HCT116 (cell line): Measurements from ENCODE around the gene SLBP. TPM values are rescaled to one million over a fixed set of nuclear protein-coding genes. Genes with fewer than 3 reads are reported as not detected.

ENCODE experiments used
- ATAC-seq: fragments of 200-7000 bp; cut with Tn5 transposase; 2 replicates; pipeline ENCODE4 v1.9.1; 2020; ENCODE audit warnings: mild to moderate bottlenecking, moderate library complexity
- BruUV-seq: library from RNA; stranded (reverse); fragments of 400-500 nt; replicated peaks from 2 replicates; lab custom pipeline; 2021; lab: Mats Ljungman, UMichigan
- CTCF ChIA-PET: fragments of 300-600 bp; sonication (Branson Sonifier 250); formaldehyde crosslinking; loops from one replicate; lab custom pipeline; 2021; ENCODE audit warnings: antibody characterized with exemption; lab: Charles Lee
- POLR2A ChIA-PET: fragments of 300-600, 350-600 bp; sonication (Branson Sonifier 250); formaldehyde crosslinking; loops from one replicate; lab custom pipeline; 2021; ENCODE audit warnings: antibody characterized with exemption; lab: Charles Lee
- RAD21 ChIA-PET, 2 experiments: fragments of 300-600 bp; sonication (Branson Sonifier 250); formaldehyde crosslinking; loops; one replicate each; lab custom pipeline; 2023; ENCODE audit warnings: low total read pairs in 2 of 2; ENCODE audit not compliant: uncharacterized antibody in 2 of 2, unreplicated experiment in 2 of 2, low non-redundant PET in 1 of 2; lab: Charles Lee
- DNase-seq: peaks from one replicate; pipeline ENCODE4 v3.0.0-alpha.2; 2010; ENCODE audit warnings: low read depth, low spot score
- H2AFZ ChIP-seq: fragments of 200-600 bp; shearing (Covaris generic), sonication (generic); 2 replicates; pipeline ENCODE4 v1.6.1; 2017; ENCODE audit warnings: low read depth, mixed run types, mixed read lengths, antibody characterized with exemption, low read length; ENCODE audit not compliant: poor library complexity, severe bottlenecking
- H3K27ac ChIP-seq: 2 replicates; pipeline ENCODE4 v1.5.1; 2012; ENCODE audit warnings: low read depth, low read length
- H3K27me3 ChIP-seq: fragments of 200-600 bp; sonication (generic); 2 replicates; pipeline ENCODE4 v1.6.1; 2016; ENCODE audit warnings: mixed run types, low read length, mixed read lengths; ENCODE audit not compliant: insufficient read depth
- H3K36me3 ChIP-seq, 2 experiments: fragments of 200-500 bp in 1 of 2; fragments of 200-600 bp in 1 of 2; sonication (Bioruptor generic) in 1 of 2; sonication (generic) in 1 of 2; 2 replicates each; pipeline versions ENCODE4 v1.5.1 to v1.6.1; 2014 to 2016; ENCODE audit warnings: low read length in 2 of 2, inconsistent platforms in 1 of 2, mixed read lengths in 1 of 2, mixed run types in 1 of 2; ENCODE audit not compliant: insufficient read depth in 2 of 2, control insufficient read depth in 1 of 2
- H3K4me1 ChIP-seq, 2 experiments: fragments of 200-600 bp in 1 of 2; sonication (generic) in 1 of 2; 2 replicates each; pipeline versions ENCODE4 v1.5.1 to v1.6.1; 2012 to 2017; ENCODE audit warnings: low read length in 2 of 2, inconsistent platforms in 1 of 2, mild to moderate bottlenecking in 1 of 2, mixed read lengths in 1 of 2, mixed run types in 1 of 2, moderate library complexity in 1 of 2; ENCODE audit not compliant: insufficient read depth in 2 of 2, control insufficient read depth in 1 of 2
- H3K4me2 ChIP-seq: fragments of 200-600 bp; sonication (generic); 2 replicates; pipeline ENCODE4 v1.6.1; 2017; ENCODE audit warnings: mixed run types, low read length, mixed read lengths
- H3K4me3 ChIP-seq, 2 experiments: fragments of 200-600 bp in 1 of 2; sonication (generic) in 1 of 2; replicated peaks in 1 of 2; 2 replicates each; pipeline ENCODE4 v1.5.1; 2011 to 2016; ENCODE audit warnings: low read length in 2 of 2, control low read depth in 1 of 2, low read depth in 1 of 2, mild to moderate bottlenecking in 1 of 2, mixed read lengths in 1 of 2, mixed run types in 1 of 2
- H3K79me2 ChIP-seq: fragments of 200-600 bp; sonication (generic); 2 replicates; pipeline ENCODE4 v1.6.1; 2017; ENCODE audit warnings: mild to moderate bottlenecking, mixed run types, low read length, moderate library complexity, mixed read lengths; ENCODE audit not compliant: insufficient read depth
- H3K9ac ChIP-seq: fragments of 200-600 bp; sonication (generic); 2 replicates; pipeline ENCODE4 v1.6.1; 2016; ENCODE audit warnings: low read length, mixed read lengths
- H3K9me2 ChIP-seq: fragments of 200-600 bp; sonication (generic), shearing (Covaris generic); 2 replicates; pipeline ENCODE4 v1.6.1; 2017; ENCODE audit warnings: mixed run types, mild to moderate bottlenecking, moderate library complexity; ENCODE audit not compliant: insufficient read depth
- H3K9me3 ChIP-seq, 2 experiments: fragments of 200-500 bp in 1 of 2; fragments of 200-600 bp in 1 of 2; sonication (Bioruptor generic) in 1 of 2; sonication (generic) in 1 of 2; 2 replicates each; pipeline ENCODE4 v1.6.1; 2014 to 2017; ENCODE audit warnings: low read length in 2 of 2, mixed read lengths in 2 of 2, inconsistent platforms in 1 of 2, low read depth in 1 of 2, mild to moderate bottlenecking in 1 of 2, mixed run types in 1 of 2, moderate library complexity in 1 of 2; ENCODE audit not compliant: control insufficient read depth in 1 of 2, insufficient read depth in 1 of 2
- H4K20me1 ChIP-seq: fragments of 200-600 bp; sonication (generic), shearing (Covaris generic); 2 replicates; pipeline ENCODE4 v1.6.1; 2017; ENCODE audit warnings: mixed run types, mild to moderate bottlenecking, moderate library complexity; ENCODE audit not compliant: insufficient read depth
- JUND ChIP-seq: IDR thresholded peaks from 2 replicates; pipeline ENCODE4 v1.6.1; 2012
- POLR2AphosphoS5 ChIP-seq: IDR thresholded peaks from 2 replicates; pipeline ENCODE4 v1.6.1; 2011; ENCODE audit warnings: mild to moderate bottlenecking, low read depth, low read length, moderate library complexity
- YY1 ChIP-seq: IDR thresholded peaks from 2 replicates; pipeline ENCODE4 v1.6.1; 2011; ENCODE audit warnings: low read length, low read depth, moderate library complexity, mild to moderate bottlenecking; ENCODE audit not compliant: insufficient replicate concordance; ENCODE audit errors: extremely low read depth
- intact Hi-C: fragments of 100-400 bp; cut with micrococcal nuclease; formaldehyde crosslinking; loops from 2 replicates; pipeline ENCODE4 v1.10.0; 2022
- total RNA-seq: library from RNA; stranded (reverse); gene quantifications from one replicate; pipeline ENCODE4 v1.2.1, GENCODE V29; 2021; ENCODE audit not compliant: unreplicated experiment
- TF ChIP-seq, protein P1 (sequence below): IDR thresholded peaks from 2 replicates; pipeline ENCODE4 v1.6.1; 2012; ENCODE audit warnings: low read depth
- TF ChIP-seq, protein P2 (sequence below): IDR thresholded peaks from 2 replicates; pipeline ENCODE4 v1.6.1; 2011; ENCODE audit warnings: mild to moderate bottlenecking, low read length, moderate library complexity; ENCODE audit not compliant: insufficient replicate concordance; ENCODE audit errors: extremely low read depth

SLBP gene
- total RNA-seq, 1 experiment from 2014 or later = 101 TPM

DNA sequence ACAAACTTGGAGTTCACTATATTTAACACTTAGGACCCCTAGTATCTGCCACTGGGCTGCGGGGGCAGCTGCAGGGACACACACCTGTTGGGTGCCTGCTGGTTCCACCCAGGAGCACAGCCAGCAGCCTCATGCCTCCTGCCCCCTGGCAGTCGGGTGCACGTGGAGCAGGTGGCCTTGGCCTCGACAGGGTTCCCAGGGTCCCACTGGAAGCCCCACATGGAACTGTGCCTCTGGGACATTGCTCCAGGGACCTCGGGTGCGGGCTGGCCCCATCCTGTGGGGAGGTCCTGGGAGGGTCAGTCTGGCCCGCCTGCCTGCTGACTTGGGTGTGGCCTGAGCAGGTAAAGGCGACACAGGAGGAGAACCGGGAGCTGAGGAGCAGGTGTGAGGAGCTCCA lies 27.2 kb upstream of the SLBP start:
- CTCF ChIA-PET = no interaction called here
- Histone ChIP-seq H3K27ac (no peak overlapping the region), H3K4me1 (no peaks in the 10 kb centered on the region), H3K9me2 (no peaks in the 10 kb centered on the region), H2AFZ (no peak overlapping the region)
- intact Hi-C loops = no loop called here
- no TSS peak for BruUV-seq
- TF ChIP-seq, protein P1, sequence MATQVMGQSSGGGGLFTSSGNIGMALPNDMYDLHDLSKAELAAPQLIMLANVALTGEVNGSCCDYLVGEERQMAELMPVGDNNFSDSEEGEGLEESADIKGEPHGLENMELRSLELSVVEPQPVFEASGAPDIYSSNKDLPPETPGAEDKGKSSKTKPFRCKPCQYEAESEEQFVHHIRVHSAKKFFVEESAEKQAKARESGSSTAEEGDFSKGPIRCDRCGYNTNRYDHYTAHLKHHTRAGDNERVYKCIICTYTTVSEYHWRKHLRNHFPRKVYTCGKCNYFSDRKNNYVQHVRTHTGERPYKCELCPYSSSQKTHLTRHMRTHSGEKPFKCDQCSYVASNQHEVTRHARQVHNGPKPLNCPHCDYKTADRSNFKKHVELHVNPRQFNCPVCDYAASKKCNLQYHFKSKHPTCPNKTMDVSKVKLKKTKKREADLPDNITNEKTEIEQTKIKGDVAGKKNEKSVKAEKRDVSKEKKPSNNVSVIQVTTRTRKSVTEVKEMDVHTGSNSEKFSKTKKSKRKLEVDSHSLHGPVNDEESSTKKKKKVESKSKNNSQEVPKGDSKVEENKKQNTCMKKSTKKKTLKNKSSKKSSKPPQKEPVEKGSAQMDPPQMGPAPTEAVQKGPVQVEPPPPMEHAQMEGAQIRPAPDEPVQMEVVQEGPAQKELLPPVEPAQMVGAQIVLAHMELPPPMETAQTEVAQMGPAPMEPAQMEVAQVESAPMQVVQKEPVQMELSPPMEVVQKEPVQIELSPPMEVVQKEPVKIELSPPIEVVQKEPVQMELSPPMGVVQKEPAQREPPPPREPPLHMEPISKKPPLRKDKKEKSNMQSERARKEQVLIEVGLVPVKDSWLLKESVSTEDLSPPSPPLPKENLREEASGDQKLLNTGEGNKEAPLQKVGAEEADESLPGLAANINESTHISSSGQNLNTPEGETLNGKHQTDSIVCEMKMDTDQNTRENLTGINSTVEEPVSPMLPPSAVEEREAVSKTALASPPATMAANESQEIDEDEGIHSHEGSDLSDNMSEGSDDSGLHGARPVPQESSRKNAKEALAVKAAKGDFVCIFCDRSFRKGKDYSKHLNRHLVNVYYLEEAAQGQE = no peak
- TF ChIP-seq, protein P2, sequence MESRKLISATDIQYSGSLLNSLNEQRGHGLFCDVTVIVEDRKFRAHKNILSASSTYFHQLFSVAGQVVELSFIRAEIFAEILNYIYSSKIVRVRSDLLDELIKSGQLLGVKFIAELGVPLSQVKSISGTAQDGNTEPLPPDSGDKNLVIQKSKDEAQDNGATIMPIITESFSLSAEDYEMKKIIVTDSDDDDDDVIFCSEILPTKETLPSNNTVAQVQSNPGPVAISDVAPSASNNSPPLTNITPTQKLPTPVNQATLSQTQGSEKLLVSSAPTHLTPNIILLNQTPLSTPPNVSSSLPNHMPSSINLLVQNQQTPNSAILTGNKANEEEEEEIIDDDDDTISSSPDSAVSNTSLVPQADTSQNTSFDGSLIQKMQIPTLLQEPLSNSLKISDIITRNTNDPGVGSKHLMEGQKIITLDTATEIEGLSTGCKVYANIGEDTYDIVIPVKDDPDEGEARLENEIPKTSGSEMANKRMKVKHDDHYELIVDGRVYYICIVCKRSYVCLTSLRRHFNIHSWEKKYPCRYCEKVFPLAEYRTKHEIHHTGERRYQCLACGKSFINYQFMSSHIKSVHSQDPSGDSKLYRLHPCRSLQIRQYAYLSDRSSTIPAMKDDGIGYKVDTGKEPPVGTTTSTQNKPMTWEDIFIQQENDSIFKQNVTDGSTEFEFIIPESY = no peak
- TF ChIP-seq YY1 = no peak
- no peak; the same call in 1 of the 2 replicates for TF ChIP-seq POLR2AphosphoS5
- no peak for TF ChIP-seq JUND
- TF ChIP-seq, all 23 proteins: peak for 0
- Histone ChIP-seq H3K9ac (no peak overlapping the region), H3K4me3 (no peak overlapping the region), H3K9me3 (peaks cover 18 to 20% of the 10 kb centered on the region in 2 experiments; a peak in 2 of 4 replicates), H4K20me1 (no peaks in the 10 kb centered on the region), H3K4me2 (no peak overlapping the region), H3K27me3 (no peaks in the 10 kb centered on the region), H3K79me2 (peaks cover 9% of the 10 kb centered on the region; the same call in 1 of the 2 replicates), H3K36me3 (peaks cover 26 to 79% of the 10 kb centered on the region in 2 experiments)
- ATAC-seq (no peak), DNase-seq (no peak)
- RAD21 ChIA-PET = no interaction called here
- POLR2A ChIA-PET = no interaction called here
